Right lobe of liver (tissue), 6 donors: Measurements from ENCODE around the gene ZMYND19. TPM values are rescaled to one million over a fixed set of nuclear protein-coding genes. Genes with fewer than 3 reads are reported as not detected.
"Not testable (repeated sequence)": the region's sequence is repeated elsewhere in the genome, so short reads cannot be mapped to it uniquely, and the experiment has no call there.

Experiments
- ATAC-seq, 4 donors: fragments of 200-7000 bp; cut with Tn5 transposase; one replicate each; pipeline ENCODE4 v1.9.1; 2020; ENCODE audit warnings: mild to moderate bottlenecking in 4 of 4, moderate library complexity in 4 of 4
- DNase-seq, 3 donors: peaks; one replicate each; pipeline ENCODE4 v3.0.0-alpha.2; 2020
- H3K27ac ChIP-seq, 3 donors: fragments of 200-600 bp; one replicate each; pipeline ENCODE4 v1.8.0; 2022
- H3K27me3 ChIP-seq, 2 donors: fragments of 200-600 bp; one replicate each; pipeline ENCODE4 v1.8.0; 2022
- H3K36me3 ChIP-seq, 4 donors: fragments of 200-600 bp; sonication (generic) in 1 of 4; one replicate each; pipeline versions ENCODE4 v1.5.1 to v1.8.0; 2017 to 2022; ENCODE audit warnings: control low read depth in 1 of 4
- H3K4me1 ChIP-seq, 4 donors: fragments of 200-600 bp; sonication (generic) in 1 of 4; one replicate each; pipeline versions ENCODE4 v1.5.1 to v1.8.0; 2017 to 2022; ENCODE audit warnings: control low read depth in 1 of 4
- H3K4me3 ChIP-seq, 3 donors: fragments of 200-600 bp; one replicate each; pipeline ENCODE4 v1.8.0; 2022
- H3K9me3 ChIP-seq, 4 donors: fragments of 200-600 bp; sonication (generic) in 1 of 4; one replicate each; pipeline versions ENCODE4 v1.5.1 to v1.8.0; 2017 to 2022; ENCODE audit warnings: control low read depth in 1 of 4
- CTCF ChIP-seq, 4 donors: fragments of 200-600 bp in 3 of 4; fragments of 450-650 bp in 1 of 4; IDR thresholded peaks; one replicate each; pipeline versions ENCODE4 v1.5.1 to v1.8.0; 2016 to 2022; ENCODE audit warnings: antibody characterized with exemption in 4 of 4, mild to moderate bottlenecking in 2 of 4
- POLR2A ChIP-seq: fragments of 450-650 bp; IDR thresholded peaks from one replicate; pipeline ENCODE4 v1.6.1; 2017; ENCODE audit warnings: antibody characterized with exemption, mild to moderate bottlenecking
- WGBS: methylation state at CpG from one replicate; pipeline ENCODE4 v1.1.6; 2018; ENCODE audit warnings: low coverage, low lambda C conversion rate; ENCODE audit not compliant: insufficient coverage; ENCODE audit errors: missing lambda C conversion rate; 5-methylcytosine and 5-hydroxymethylcytosine counted together
- intact Hi-C, 2 donors: fragments of 100-400 bp; cut with DNase I; formaldehyde crosslinking; loops; one replicate each; pipeline versions ENCODE4 v1.11.2 to v1.14.1; 2022
- total RNA-seq, 6 experiments: library from RNA; depleted of rRNA in 2 of 6; stranded (reverse); fragments of >200 nt in 2 of 6; fragmentation: NEBNext Ultra II Directional in 3 of 6; extraction: Animal tissue kit (Norgen Biotek cat#: 25700) in 3 of 6; gene quantifications; one replicate each; pipeline versions ENCODE4 v1.1.0 to v1.2.4, GENCODE V29; 2016 to 2023
- donor health status: DM: no; HTN: yes; CAD: no.
- donor health status: DM: no; HTN: no; CAD: no.
- donor health status: DM: no; HTN: no; CAD: no.
- donor health status: DM: no; HTN: yes; CAD: no.
- donor health status: DM: no; HTN: yes; CAD: no.

ZMYND19 gene
- total RNA-seq, 6 experiments from 2014 or later = 8.4 to 11.7 (median 9.0) TPM

- DNase-seq = no peak
- intact Hi-C loops = no loop called here
- Histone ChIP-seq H3K9me3 (no peaks in the 10 kb centered on the region), H3K4me1 (peaks cover 0 to 24% (median 3%) of the 10 kb centered on the region in 4 donors), H3K36me3 (no peaks in the 10 kb centered on the region), H3K27ac (no peak overlapping the region), H3K27me3 (no peaks in the 10 kb centered on the region), H3K4me3 (no peak overlapping the region)
- TF ChIP-seq CTCF (IDR thresholded peaks at IDR 0.05) (no peak), POLR2A (no peak)
- ATAC-seq = no peak
- whole genome bisulfite sequencing = 81% methylated on average over 3 of the region's 13 CpGs
These were observed 13.6 kb upstream of the ZMYND19 start for GRCh38 chr9:137603879-137604278.

GRCh38 chr9:137602661-137603060 lies 12.3 kb upstream of the ZMYND19 start:
- H3K27ac ChIP-seq = no peak overlapping the region
- no peaks in the 10 kb centered on the region for H3K9me3 ChIP-seq
- H3K4me3 ChIP-seq = no peak overlapping the region
- no peak for ATAC-seq
- intact Hi-C loops = no loop called here
- H3K27me3 ChIP-seq = no peaks in the 10 kb centered on the region
- DNase-seq = no peak
- TF ChIP-seq CTCF (IDR thresholded peaks at IDR 0.05) (no peak), POLR2A (no peak)
- no peaks in the 10 kb centered on the region for H3K36me3 ChIP-seq
- peaks cover 0 to 13% (median 3%) of the 10 kb centered on the region in 4 donors for H3K4me1 ChIP-seq
- WGBS = 16% methylated on average over 3 of the region's 3 CpGs

- no peaks in the 10 kb centered on the region for H3K9me3 ChIP-seq
- no peak overlapping the region for H3K27ac ChIP-seq
- DNase-seq (no peak), ATAC-seq (no peak)
- 69% methylated on average over 4 of the region's 8 CpGs for WGBS
- no peak for TF ChIP-seq POLR2A
- no peak for TF ChIP-seq CTCF (IDR thresholded peaks at IDR 0.05)
- H3K36me3 ChIP-seq = no peaks in the 10 kb centered on the region
- H3K4me3 ChIP-seq = no peak overlapping the region
- intact Hi-C loops = no loop called here
- no peaks in the 10 kb centered on the region for H3K4me1 ChIP-seq
- H3K27me3 ChIP-seq = no peaks in the 10 kb centered on the region
These were observed 8.6 kb upstream of the ZMYND19 start for GRCh38 chr9:137598943-137599342.

- ATAC-seq, H3K9me3 ChIP-seq, intact Hi-C loops, H3K4me3 ChIP-seq, H3K27me3 ChIP-seq, H3K27ac ChIP-seq, DNase-seq, H3K36me3 ChIP-seq: not testable (repeated sequence)
- H3K4me1 ChIP-seq = peaks cover 0 to 11% (median 0%) of the 10 kb centered on the region in 4 donors
- WGBS = 95% methylated on average over 5 of the region's 7 CpGs
These were observed 6.3 kb upstream of the ZMYND19 start for GRCh38 chr9:137596577-137596976.

GRCh38 chr9:137593176-137593575 lies 2.9 kb upstream of the ZMYND19 start:
- Histone ChIP-seq H3K4me1 (peaks cover 0 to 17% (median 6%) of the 10 kb centered on the region in 4 donors), H3K4me3 (no peak overlapping the region), H3K27me3 (no peaks in the 10 kb centered on the region), H3K9me3 (no peaks in the 10 kb centered on the region), H3K27ac (no peak overlapping the region), H3K36me3 (no peaks in the 10 kb centered on the region)
- intact Hi-C loops = no loop called here
- ATAC-seq = no peak
- DNase-seq = no peak
- TF ChIP-seq CTCF (IDR thresholded peaks at IDR 0.05) = no peak
- no peak for TF ChIP-seq POLR2A
- 50% methylated on average over 8 of the region's 12 CpGs for WGBS
